K562 (cell line): ENCODE measurements around the gene KMT2D. TPM values are rescaled to one million over a fixed set of nuclear protein-coding genes. Genes with fewer than 3 reads are reported as not detected.
A peak's percentile ranks its signal among the peaks of the same experiment; 100 is the strongest.

Source experiments
- BDP1 ChIP-seq: IDR thresholded peaks from 3 replicates; pipeline ENCODE4 v1.6.1; 2011; ENCODE audit not compliant: insufficient read length, insufficient read depth
- CTBP1 ChIP-seq: fragments of 450-650 bp; IDR thresholded peaks from 2 replicates; pipeline ENCODE4 v1.6.1; 2016; ENCODE audit warnings: borderline replicate concordance
- ELK3 ChIP-seq: fragments of 450-650 bp; formaldehyde crosslinking; IDR thresholded peaks from 2 replicates; pipeline ENCODE4 v1.4.0; 2020; ENCODE audit warnings: mild to moderate bottlenecking
- HNRNPUL1 ChIP-seq: fragments of 200-400 bp; formaldehyde crosslinking; IDR thresholded peaks from 2 replicates; pipeline ENCODE4 v1.6.1; 2017; ENCODE audit warnings: low read length
- NFIC ChIP-seq: fragments of 450-650 bp; IDR thresholded peaks from 2 replicates; pipeline ENCODE4 v1.6.1; 2017; ENCODE audit warnings: mild to moderate bottlenecking, inconsistent platforms
- PRMT5 ChIP-seq: sonication (generic); formaldehyde crosslinking; IDR thresholded peaks from 2 replicates; pipeline ENCODE4 v1.5.0; 2020; ENCODE audit warnings: missing genetic modification reagents
- RBM22 ChIP-seq: fragments of 200-400 bp; formaldehyde crosslinking; IDR thresholded peaks from 2 replicates; pipeline ENCODE4 v1.6.1; 2018; ENCODE audit warnings: low read length, low read depth; ENCODE audit not compliant: poor library complexity, severe bottlenecking
- THRB ChIP-seq: fragments of 450-650 bp; formaldehyde crosslinking; conservative IDR thresholded peaks from 2 replicates; pipeline ENCODE4 v1.4.0; 2022; ENCODE audit warnings: mild to moderate bottlenecking, missing genetic modification characterization
- ZBTB33 ChIP-seq: sonication (generic); formaldehyde crosslinking; IDR thresholded peaks from 2 replicates; pipeline ENCODE4 v1.8.1; 2023; ENCODE audit warnings: mild to moderate bottlenecking, missing genetic modification reagents
- ZBTB5 ChIP-seq: fragments of 450-650 bp; IDR thresholded peaks from 2 replicates; pipeline ENCODE4 v1.6.1; 2017; ENCODE audit warnings: antibody characterized with exemption
- ZFP91 ChIP-seq: sonication (generic); formaldehyde crosslinking; IDR thresholded peaks from 2 replicates; pipeline ENCODE4 v1.8.0; 2022; ENCODE audit warnings: mild to moderate bottlenecking, missing genetic modification reagents
- ZNF280B ChIP-seq: fragments of 250-450 bp; sonication (Bioruptor Pico); IDR thresholded peaks from 2 replicates; pipeline ENCODE4 v1.5.1; 2021; ENCODE audit warnings: mild to moderate bottlenecking
- ZNF311 ChIP-seq: fragments of 250-450 bp; sonication (Bioruptor Pico); IDR thresholded peaks from 2 replicates; pipeline ENCODE4 v1.4.0; 2020; ENCODE audit warnings: mild to moderate bottlenecking, moderate library complexity
- ZNF589 ChIP-seq: fragments of 200-800 bp; sonication (Bioruptor generic); IDR thresholded peaks from 2 replicates; pipeline ENCODE4 v1.6.1; 2016; ENCODE audit warnings: low read depth, missing genetic modification characterization, missing compliant biosample characterization
- polyA plus RNA-seq, 8 experiments: library from polyadenylated mRNA; depleted of rRNA in 4 of 8; stranded (reverse) in 5 of 8; unstranded in 3 of 8; fragments of >200 nt; fragmentation: Nextera tagmentation in 2 of 8; fragmentation: Illumina TruSeq in 1 of 8; extraction: Ambion mirVana in 2 of 8; extraction: Trizol in 1 of 8; gene quantifications; 2 replicates each; pipeline versions ENCODE4 v1.2.1 to v1.2.3, GENCODE V29; 2011 to 2014; ENCODE audit warnings: inconsistent platforms in 1 of 8, missing spikeins in 1 of 8
- total RNA-seq, 7 experiments: library from RNA; depleted of rRNA in 6 of 7; stranded (reverse); fragments of >200 nt in 6 of 7; fragmentation: Illumina TruSeq in 2 of 7; extraction: Trizol in 2 of 7; gene quantifications; 2 replicates each; pipeline versions ENCODE4 v1.2.1 to v1.2.3, GENCODE V29; 2011 to 2021; ENCODE audit warnings: low replicate concordance in 1 of 7

Gene KMT2D
- total and polyA plus RNA-seq, 9 of the 15 experiments (the other 6 are each of a cell fraction or from before 2014, with no cell fraction given) = 0.22 to 93.7 (median 13.7) TPM

GRCh38 chr12:49089821-49090773 is 29.5 kb upstream of the KMT2D start (continued):
- TF ChIP-seq ZBTB33 (CRISPR knock-in tag) = 0 out of 2 replicates have a peak, but pooled peaks have one; percentile 33
- TF ChIP-seq RBM22 = no peak
- TF ChIP-seq ZNF280B = no peak
- no peak for TF ChIP-seq BDP1
- no peak for TF ChIP-seq THRB (CRISPR knock-in tag)
- no peak for TF ChIP-seq ZNF311
- no peak for TF ChIP-seq PRMT5 (CRISPR knock-in tag)
- no peak for TF ChIP-seq ZBTB5
- TF ChIP-seq ELK3 (CRISPR knock-in tag) = no peak
- peak; percentile 82 for TF ChIP-seq ZNF589
- TF ChIP-seq HNRNPUL1 = no peak
- TF ChIP-seq CTBP1 = peak; percentile 91
- peak; percentile 77 for TF ChIP-seq NFIC
- TF ChIP-seq ZFP91 (CRISPR knock-in tag) = no peak
